ENCODE measurements around the gene VAV1. TPM values are rescaled to one million over a fixed set of nuclear protein-coding genes. Genes with fewer than 3 reads are reported as not detected.

The VAV1 gene
- total RNA-seq, 3 donors from 2014 or later, result 6.6 to 10.2 (median 8.5) TPM

DNA sequence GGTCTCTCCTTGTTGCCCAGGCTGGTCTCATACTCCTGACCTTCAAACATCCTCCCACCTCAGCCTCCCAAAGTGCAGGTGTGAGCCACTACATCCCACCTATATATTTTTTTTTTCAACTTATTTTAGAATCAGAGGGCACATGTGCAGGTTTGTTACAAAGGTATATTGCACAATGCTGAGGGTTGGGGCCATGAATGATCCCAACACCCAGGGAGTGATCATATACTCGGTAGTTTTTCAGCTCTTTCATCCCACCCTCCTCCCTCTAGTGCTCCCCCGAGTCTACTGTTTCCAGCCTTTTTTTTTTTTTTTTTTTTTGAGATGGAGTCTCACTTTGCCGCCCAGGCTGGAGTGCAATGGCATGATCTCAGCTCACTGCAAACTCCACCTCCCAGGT lies 76.5 kb downstream of the VAV1 start:
- Histone ChIP-seq H3K36me3 (no peaks in the 10 kb centered on the region), H3K4me3 (no peak overlapping the region), H3K4me1 (no peaks in the 10 kb centered on the region), H3K27ac (no peak overlapping the region), H3K27me3 (no peaks in the 10 kb centered on the region), H3K9me3 (no peaks in the 10 kb centered on the region)
- peak in 1 of 2 donors; percentile 7 for DNase-seq (ENCODE audit: low spot score in 2 of 2)
- intact Hi-C loops (cut with DNase I; ENCODE audit: low total_unique reads), result no loop called here
- TF ChIP-seq POLR2A (IDR thresholded peaks at IDR 0.05), result no peak
- TF ChIP-seq POLR2AphosphoS5 (IDR thresholded peaks at IDR 0.05), result no peak
- TF ChIP-seq, protein P1, sequence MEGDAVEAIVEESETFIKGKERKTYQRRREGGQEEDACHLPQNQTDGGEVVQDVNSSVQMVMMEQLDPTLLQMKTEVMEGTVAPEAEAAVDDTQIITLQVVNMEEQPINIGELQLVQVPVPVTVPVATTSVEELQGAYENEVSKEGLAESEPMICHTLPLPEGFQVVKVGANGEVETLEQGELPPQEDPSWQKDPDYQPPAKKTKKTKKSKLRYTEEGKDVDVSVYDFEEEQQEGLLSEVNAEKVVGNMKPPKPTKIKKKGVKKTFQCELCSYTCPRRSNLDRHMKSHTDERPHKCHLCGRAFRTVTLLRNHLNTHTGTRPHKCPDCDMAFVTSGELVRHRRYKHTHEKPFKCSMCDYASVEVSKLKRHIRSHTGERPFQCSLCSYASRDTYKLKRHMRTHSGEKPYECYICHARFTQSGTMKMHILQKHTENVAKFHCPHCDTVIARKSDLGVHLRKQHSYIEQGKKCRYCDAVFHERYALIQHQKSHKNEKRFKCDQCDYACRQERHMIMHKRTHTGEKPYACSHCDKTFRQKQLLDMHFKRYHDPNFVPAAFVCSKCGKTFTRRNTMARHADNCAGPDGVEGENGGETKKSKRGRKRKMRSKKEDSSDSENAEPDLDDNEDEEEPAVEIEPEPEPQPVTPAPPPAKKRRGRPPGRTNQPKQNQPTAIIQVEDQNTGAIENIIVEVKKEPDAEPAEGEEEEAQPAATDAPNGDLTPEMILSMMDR (IDR thresholded peaks at IDR 0.05), result no peak

DNA sequence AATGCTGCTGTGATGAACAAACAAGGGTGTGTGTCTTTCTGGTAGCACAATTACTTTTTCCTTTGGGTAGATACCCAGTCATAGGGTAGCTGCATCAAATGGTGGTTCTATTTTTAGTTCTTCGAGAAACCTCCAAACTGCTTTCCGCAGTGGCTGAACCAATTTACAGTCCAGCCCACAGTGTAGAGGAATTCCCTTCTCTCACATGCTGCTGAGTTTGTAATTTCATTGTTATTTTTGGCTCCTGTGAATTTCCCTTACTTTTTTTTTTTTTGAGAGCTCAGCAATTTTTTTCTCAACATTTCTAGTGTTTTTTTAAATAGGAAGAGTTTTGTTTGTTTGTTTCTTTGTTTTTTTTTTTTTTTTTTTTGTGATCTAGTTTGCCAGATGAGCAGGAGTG lies 77.4 kb downstream of the VAV1 start:
- no peak for DNase-seq (ENCODE audit: low spot score in 2 of 2)
- Histone ChIP-seq H3K4me3 (no peak overlapping the region), H3K36me3 (no peaks in the 10 kb centered on the region), H3K9me3 (no peaks in the 10 kb centered on the region), H3K27me3 (no peaks in the 10 kb centered on the region), H3K27ac (no peak overlapping the region), H3K4me1 (no peaks in the 10 kb centered on the region)
- TF ChIP-seq POLR2AphosphoS5 (IDR thresholded peaks at IDR 0.05), result no peak
- intact Hi-C loops (cut with DNase I; ENCODE audit: low total_unique reads), result no loop called here

DNA sequence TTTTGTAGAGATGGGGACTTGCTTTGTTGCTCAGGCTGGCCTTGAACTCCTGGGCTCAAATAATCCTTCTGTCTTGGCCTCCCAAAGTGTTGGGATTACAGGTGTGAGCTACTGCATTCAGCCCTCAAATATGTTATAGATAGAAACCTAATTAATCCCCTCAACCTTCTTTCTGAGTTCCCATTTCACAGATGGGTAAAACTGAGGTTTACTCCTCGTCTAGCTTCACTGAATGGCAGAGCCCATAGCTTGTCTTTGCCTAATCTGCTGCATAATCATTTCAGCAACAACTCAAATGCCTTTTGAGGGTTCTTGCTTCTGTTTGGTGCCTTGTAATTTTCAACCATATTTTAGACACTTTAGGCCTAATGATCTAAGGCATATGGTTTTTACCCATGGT lies 78.9 kb downstream of the VAV1 start:
- TF ChIP-seq POLR2AphosphoS5 (IDR thresholded peaks at IDR 0.05), result no peak
- TF ChIP-seq, protein P1 (IDR thresholded peaks at IDR 0.05), result no peak
- peaks cover 0 to 5% of the 10 kb centered on the region in 2 donors for H3K27me3 ChIP-seq
- no peak for DNase-seq (ENCODE audit: low spot score in 2 of 2)
- no peak overlapping the region for H3K27ac ChIP-seq
- H3K9me3 ChIP-seq, result no peaks in the 10 kb centered on the region
- intact Hi-C loops (cut with DNase I; ENCODE audit: low total_unique reads), result no loop called here
- H3K4me1 ChIP-seq, result no peaks in the 10 kb centered on the region
- no peaks in the 10 kb centered on the region for H3K36me3 ChIP-seq
- H3K4me3 ChIP-seq, result no peak overlapping the region

GRCh38 chr19:6852001-6852400 lies 79.5 kb downstream of the VAV1 start:
- no peak overlapping the region for H3K4me3 ChIP-seq
- DNase-seq (ENCODE audit: low spot score in 2 of 2), result no peak
- H3K27me3 ChIP-seq, result peaks cover 0 to 5% of the 10 kb centered on the region in 2 donors
- intact Hi-C loops (cut with DNase I; ENCODE audit: low total_unique reads), result no loop called here
- no peaks in the 10 kb centered on the region for H3K36me3 ChIP-seq
- no peaks in the 10 kb centered on the region for H3K9me3 ChIP-seq
- no peak for TF ChIP-seq POLR2AphosphoS5 (IDR thresholded peaks at IDR 0.05)
- TF ChIP-seq, protein P1 (IDR thresholded peaks at IDR 0.05), result no peak
- H3K4me1 ChIP-seq, result no peaks in the 10 kb centered on the region
- no peak overlapping the region for H3K27ac ChIP-seq

DNA sequence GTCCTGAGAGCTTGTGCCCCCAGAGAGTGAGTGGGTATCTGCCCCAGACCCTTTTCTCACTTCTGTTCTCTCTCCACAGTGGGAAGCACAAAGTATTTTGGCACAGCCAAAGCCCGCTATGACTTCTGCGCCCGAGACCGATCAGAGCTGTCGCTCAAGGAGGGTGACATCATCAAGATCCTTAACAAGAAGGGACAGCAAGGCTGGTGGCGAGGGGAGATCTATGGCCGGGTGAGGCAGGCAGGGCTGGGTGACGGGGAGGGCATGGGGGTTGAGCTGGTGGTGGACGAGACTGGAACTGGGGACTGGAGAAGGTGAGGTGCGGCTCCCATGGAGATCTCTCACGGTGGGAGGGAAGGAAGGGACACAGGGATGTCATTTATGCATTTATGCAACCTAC lies 81.4 kb downstream of the VAV1 start:
- Histone ChIP-seq H3K4me1 (no peaks in the 10 kb centered on the region), H3K27me3 (peaks cover 0 to 5% of the 10 kb centered on the region in 2 donors), H3K27ac (no peak overlapping the region), H3K4me3 (no peak overlapping the region), H3K36me3 (no peaks in the 10 kb centered on the region), H3K9me3 (no peaks in the 10 kb centered on the region)
- intact Hi-C loops (cut with DNase I; ENCODE audit: low total_unique reads), result no loop called here
- DNase-seq (ENCODE audit: low spot score in 2 of 2), result no peak
- TF ChIP-seq POLR2A (IDR thresholded peaks at IDR 0.05) (no peak), POLR2AphosphoS5 (IDR thresholded peaks at IDR 0.05) (no peak)
- TF ChIP-seq, protein P1 (IDR thresholded peaks at IDR 0.05), result no peak

DNA sequence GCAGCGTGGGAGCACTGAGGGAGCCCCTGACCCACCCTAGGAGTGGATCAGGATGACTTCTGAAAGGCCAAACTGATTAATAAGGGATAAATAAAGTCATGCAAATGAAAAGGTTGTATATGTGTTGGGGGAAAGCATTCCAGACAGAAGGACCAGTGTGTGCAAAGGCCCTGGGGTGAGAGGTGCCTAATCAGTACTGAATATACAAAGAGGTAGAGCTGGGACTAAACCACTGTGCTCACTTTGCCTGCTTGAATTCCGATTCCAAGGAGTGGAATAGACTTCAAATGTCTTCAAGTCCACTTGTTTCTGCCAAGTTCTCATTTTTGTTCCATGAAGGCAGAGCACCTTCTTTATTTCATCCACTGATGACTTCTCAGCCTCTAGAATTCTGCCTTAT lies 82.2 kb downstream of the VAV1 start:
- TF ChIP-seq POLR2AphosphoS5 (IDR thresholded peaks at IDR 0.05) (no peak), POLR2A (IDR thresholded peaks at IDR 0.05) (no peak)
- TF ChIP-seq, protein P1 (IDR thresholded peaks at IDR 0.05), result no peak

More for the DNA sequence above, 82.2 kb downstream of the VAV1 start:
- H3K27ac ChIP-seq, result no peak overlapping the region
- no peak overlapping the region for H3K4me3 ChIP-seq
- H3K4me1 ChIP-seq, result no peaks in the 10 kb centered on the region
- intact Hi-C loops (cut with DNase I; ENCODE audit: low total_unique reads), result no loop called here
- no peaks in the 10 kb centered on the region for H3K36me3 ChIP-seq
- DNase-seq (ENCODE audit: low spot score in 2 of 2), result no peak
- peaks cover 0 to 5% of the 10 kb centered on the region in 2 donors for H3K27me3 ChIP-seq
- H3K9me3 ChIP-seq, result no peaks in the 10 kb centered on the region
